Measurements from ENCODE around the gene SRSF9. TPM values are rescaled to one million over a fixed set of nuclear protein-coding genes. Genes with fewer than 3 reads are reported as not detected.
"Not testable (repeated sequence)": the region's sequence is repeated elsewhere in the genome, so short reads cannot be mapped to it uniquely, and the experiment has no call there.

Gene SRSF9
- total and polyA plus RNA-seq, 2 experiments from 2014 or later: 154 to 329 TPM

- no peaks in the 10 kb centered on the region for H4K20me1 ChIP-seq (ENCODE audit: insufficient read depth)
- peaks cover 51% of the 10 kb centered on the region for H3K79me2 ChIP-seq (ENCODE audit: insufficient read depth)
- peaks cover 33% of the 10 kb centered on the region for H3F3A ChIP-seq (ENCODE audit: insufficient read depth)
- no peaks in the 10 kb centered on the region for H3K9me3 ChIP-seq (ENCODE audit: low read depth)
- no peak overlapping the region for H3K27ac ChIP-seq
- no peaks in the 10 kb centered on the region for H3K27me3 ChIP-seq (replicated peaks; ENCODE audit: insufficient read depth)
- in situ Hi-C loops (cut with MboI): no loop called here
- H2AFZ ChIP-seq: no peak overlapping the region
- no peaks in the 10 kb centered on the region for H3K9me2 ChIP-seq (ENCODE audit: insufficient read depth)
- H3K4me2 ChIP-seq (ENCODE audit: unreplicated experiment): no peak overlapping the region
- TF ChIP-seq EZH2phosphoT487 (IDR thresholded peaks at IDR 0.05; ENCODE audit: insufficient read depth, low read depth) (no peak), EZH2 (IDR thresholded peaks at IDR 0.05; ENCODE audit: insufficient read depth, poor library complexity, severe bottlenecking) (no peak)
- H3K9ac ChIP-seq: no peak overlapping the region
- H3K4me3 ChIP-seq: no peak overlapping the region
- peak; percentile 63 for DNase-seq
- no peaks in the 10 kb centered on the region for H3K4me1 ChIP-seq (ENCODE audit: insufficient read depth)
- 79 to 82% methylated on average over 4 of the region's 4 CpGs for WGBS, 2 experiments (ENCODE audit: low coverage in 1 of 2, low lambda C conversion rate in 2 of 2, missing lambda C conversion rate in 2 of 2)
- H3K36me3 ChIP-seq (ENCODE audit: low read depth): peaks cover 23% of the 10 kb centered on the region
These were observed 15.6 kb downstream of the SRSF9 start for GRCh38 chr12:120453977-120454376.

- Histone ChIP-seq H3K79me2 (ENCODE audit: insufficient read depth) (peaks cover 51% of the 10 kb centered on the region), H3K36me3 (ENCODE audit: low read depth) (peaks cover 16% of the 10 kb centered on the region), H3K4me3 (no peak overlapping the region), H3K9ac (no peak overlapping the region), H3K27me3 (replicated peaks; ENCODE audit: insufficient read depth) (no peaks in the 10 kb centered on the region), H3K9me3 (ENCODE audit: low read depth) (no peaks in the 10 kb centered on the region), H2AFZ (no peak overlapping the region), H4K20me1 (ENCODE audit: insufficient read depth) (no peaks in the 10 kb centered on the region), H3K9me2 (ENCODE audit: insufficient read depth) (no peaks in the 10 kb centered on the region), H3K27ac (no peak overlapping the region), H3K4me2 (ENCODE audit: unreplicated experiment) (no peak overlapping the region), H3F3A (ENCODE audit: insufficient read depth) (peaks cover 32% of the 10 kb centered on the region), H3K4me1 (ENCODE audit: insufficient read depth) (no peaks in the 10 kb centered on the region)
- TF ChIP-seq EZH2 (IDR thresholded peaks at IDR 0.05; ENCODE audit: insufficient read depth, poor library complexity, severe bottlenecking) (no peak), EZH2phosphoT487 (IDR thresholded peaks at IDR 0.05; ENCODE audit: insufficient read depth, low read depth) (no peak)
- no peak for DNase-seq
- WGBS, 2 experiments (ENCODE audit: low coverage in 1 of 2, low lambda C conversion rate in 2 of 2, missing lambda C conversion rate in 2 of 2): 96 to 100% methylated on average over 3 of the region's 3 CpGs
- in situ Hi-C loops (cut with MboI): no loop called here
These were observed 16.3 kb downstream of the SRSF9 start for GRCh38 chr12:120453060-120453750.

- H3K4me3 ChIP-seq; H3K9ac ChIP-seq; H2AFZ ChIP-seq; H3K4me1 ChIP-seq (ENCODE audit: insufficient read depth); H3K27me3 ChIP-seq (replicated peaks; ENCODE audit: insufficient read depth); H3K9me2 ChIP-seq (ENCODE audit: insufficient read depth); in situ Hi-C loops (cut with MboI); H3K27ac ChIP-seq; H3K9me3 ChIP-seq (ENCODE audit: low read depth); H4K20me1 ChIP-seq (ENCODE audit: insufficient read depth); H3K4me2 ChIP-seq (ENCODE audit: unreplicated experiment): not testable (repeated sequence)
- peak; percentile 20 for DNase-seq
- Histone ChIP-seq H3K36me3 (ENCODE audit: low read depth) (peaks cover 15% of the 10 kb centered on the region), H3F3A (ENCODE audit: insufficient read depth) (peaks cover 32% of the 10 kb centered on the region), H3K79me2 (ENCODE audit: insufficient read depth) (peaks cover 56% of the 10 kb centered on the region)
- WGBS, 2 experiments (ENCODE audit: low coverage in 1 of 2, low lambda C conversion rate in 2 of 2, missing lambda C conversion rate in 2 of 2): 83 to 84% methylated on average over 5 of the region's 5 CpGs
These were observed 17.0 kb downstream of the SRSF9 start for GRCh38 chr12:120452524-120452923.

- in situ Hi-C loops (cut with MboI): no loop called here
- Histone ChIP-seq H3F3A (ENCODE audit: insufficient read depth) (peaks cover 24% of the 10 kb centered on the region), H3K4me3 (peak overlapping the region; percentile 99), H4K20me1 (ENCODE audit: insufficient read depth) (no peaks in the 10 kb centered on the region), H3K4me2 (ENCODE audit: unreplicated experiment) (no peak overlapping the region), H3K9me2 (ENCODE audit: insufficient read depth) (no peaks in the 10 kb centered on the region), H3K79me2 (ENCODE audit: insufficient read depth) (peaks cover 92% of the 10 kb centered on the region), H3K36me3 (ENCODE audit: low read depth) (peaks cover 14% of the 10 kb centered on the region; the same call in 1 of the 2 replicates), H3K9ac (peak overlapping the region; percentile 95; the same call in 1 of the 2 replicates), H3K4me1 (ENCODE audit: insufficient read depth) (peaks cover 5% of the 10 kb centered on the region; the same call in 1 of the 2 replicates), H3K9me3 (ENCODE audit: low read depth) (no peaks in the 10 kb centered on the region), H2AFZ (no peak overlapping the region), H3K27ac (no peak overlapping the region), H3K27me3 (replicated peaks; ENCODE audit: insufficient read depth) (no peaks in the 10 kb centered on the region)
- DNase-seq: no peak
- TF ChIP-seq EZH2 (IDR thresholded peaks at IDR 0.05; ENCODE audit: insufficient read depth, poor library complexity, severe bottlenecking) (no peak), EZH2phosphoT487 (IDR thresholded peaks at IDR 0.05; ENCODE audit: insufficient read depth, low read depth) (no peak)
- 85 to 86% methylated on average over 4 of the region's 4 CpGs for WGBS, 2 experiments (ENCODE audit: low coverage in 1 of 2, low lambda C conversion rate in 2 of 2, missing lambda C conversion rate in 2 of 2)
These were observed 21.6 kb downstream of the SRSF9 start for GRCh38 chr12:120447992-120448391.

DNA sequence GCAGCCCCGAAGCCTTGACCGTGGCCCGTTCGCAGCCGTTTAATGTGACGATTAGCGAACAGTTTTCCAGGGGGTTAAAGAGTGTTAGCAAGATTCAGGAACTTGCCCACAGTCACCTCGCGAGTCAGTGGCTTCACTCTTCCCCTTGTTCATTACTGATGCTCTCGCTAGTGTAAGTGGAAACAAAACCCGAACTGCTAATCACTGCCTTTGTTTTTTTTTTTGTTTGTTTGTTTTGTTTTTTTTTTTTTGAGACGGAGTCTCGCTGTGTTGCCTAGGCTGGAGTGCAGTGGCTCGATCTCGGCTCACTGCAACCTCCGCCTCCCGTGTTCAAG lies 22.7 kb downstream of the SRSF9 start:
- peaks cover 27% of the 10 kb centered on the region for H3F3A ChIP-seq (ENCODE audit: insufficient read depth)
- H3K27me3 ChIP-seq (replicated peaks; ENCODE audit: insufficient read depth); H3K9me3 ChIP-seq (ENCODE audit: low read depth); in situ Hi-C loops (cut with MboI); H3K9me2 ChIP-seq (ENCODE audit: insufficient read depth); H3K4me1 ChIP-seq (ENCODE audit: insufficient read depth); DNase-seq; H4K20me1 ChIP-seq (ENCODE audit: insufficient read depth): not testable (repeated sequence)
- peaks cover 90% of the 10 kb centered on the region for H3K79me2 ChIP-seq (ENCODE audit: insufficient read depth)
- peak overlapping the region; percentile 84 for H3K4me2 ChIP-seq (ENCODE audit: unreplicated experiment)
- H2AFZ ChIP-seq: peak overlapping the region; percentile 97
- peak overlapping the region; percentile 72 for H3K27ac ChIP-seq
- peak overlapping the region; percentile 95 for H3K9ac ChIP-seq
- 6 to 11% methylated on average over 16 to 17 of the region's 17 CpGs for WGBS, 2 experiments (ENCODE audit: low coverage in 1 of 2, low lambda C conversion rate in 2 of 2, missing lambda C conversion rate in 2 of 2)
- H3K4me3 ChIP-seq: peak overlapping the region; percentile 99
- peaks cover 17% of the 10 kb centered on the region for H3K36me3 ChIP-seq (ENCODE audit: low read depth)

Data from GM23248 (cell line).